Uterus (tissue), 2 donors: ENCODE measurements around the gene DUOX2.

Experiments used
- CTCF ChIP-seq, 4 experiments: fragments of 200-600 bp in 2 of 4; fragments of 450-650 bp in 2 of 4; sonication (generic) in 2 of 4; IDR thresholded peaks; one replicate each; pipeline ENCODE4 v1.5.1; 2016 to 2019; ENCODE audit warnings: antibody characterized with exemption in 4 of 4, mild to moderate bottlenecking in 2 of 4, moderate library complexity in 1 of 4
- POLR2A ChIP-seq, 2 donors: fragments of 450-650 bp; IDR thresholded peaks; one replicate each; pipeline ENCODE4 v1.6.1; 2016; ENCODE audit warnings: antibody characterized with exemption in 2 of 2, mild to moderate bottlenecking in 1 of 2, moderate library complexity in 1 of 2

DNA sequence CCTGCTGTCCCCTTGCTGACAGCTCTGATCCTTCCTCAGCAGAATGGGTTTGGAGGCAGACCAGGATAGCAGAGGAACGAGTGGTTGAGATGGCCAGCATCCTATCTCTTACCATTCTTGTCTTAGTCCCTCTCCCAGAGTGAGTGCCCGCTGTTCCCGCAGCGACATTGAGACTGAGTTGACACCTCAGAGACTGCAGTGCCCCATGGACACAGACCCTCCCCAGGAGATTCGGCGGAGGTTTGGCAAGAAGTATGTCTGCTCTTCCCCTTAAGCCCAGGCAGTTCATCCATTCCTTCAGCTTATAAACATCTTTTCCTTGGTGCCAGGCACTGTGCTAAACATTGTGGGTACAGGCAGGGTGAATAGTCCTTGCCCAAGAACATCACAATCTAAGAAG, 37.0 kb upstream of the DUOX2 start:
- TF ChIP-seq CTCF (IDR thresholded peaks at IDR 0.05) (no peak), POLR2A (IDR thresholded peaks at IDR 0.05) (no peak)
